NCI-H146 (cell line): ENCODE data around the gene SREBF2.
A peak's percentile ranks its signal among the peaks of the same experiment; 100 is the strongest.
"Not testable (repeated sequence)": the region's sequence is repeated elsewhere in the genome, so short reads cannot be mapped to it uniquely, and the experiment has no call there.

Experiments
- DNase-seq: peaks from one replicate; lab custom pipeline; 2025; lab: John Stamatoyannopoulos, UW

SREBF2 gene

GRCh38 chr22:41842996-41843970, 10.4 kb downstream of the SREBF2 start:
- no peak for DNase-seq

- no peak for DNase-seq
Measured at GRCh38 chr22:41844036-41844435, 11.1 kb downstream of the SREBF2 start.

DNA sequence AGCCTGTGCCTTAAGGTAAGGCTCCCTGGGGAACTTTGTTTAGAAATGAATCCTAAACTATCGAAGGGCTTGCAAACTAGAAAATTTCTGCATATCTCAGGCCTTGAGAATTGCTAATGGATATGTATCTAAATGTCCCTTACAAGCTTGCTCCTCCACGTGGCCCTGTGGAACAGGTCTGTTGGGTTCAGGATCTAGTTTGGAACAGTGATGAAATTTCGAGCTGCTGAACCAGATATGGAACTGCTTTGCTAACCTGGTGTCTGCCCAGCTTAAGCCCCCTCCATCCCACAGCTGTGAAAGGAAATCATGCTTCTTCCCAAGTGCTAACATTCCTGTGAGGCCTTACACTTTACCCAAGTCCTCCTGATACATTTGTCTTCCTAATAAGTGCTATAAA, 11.6 kb downstream of the SREBF2 start:
- DNase-seq = no peak

DNA sequence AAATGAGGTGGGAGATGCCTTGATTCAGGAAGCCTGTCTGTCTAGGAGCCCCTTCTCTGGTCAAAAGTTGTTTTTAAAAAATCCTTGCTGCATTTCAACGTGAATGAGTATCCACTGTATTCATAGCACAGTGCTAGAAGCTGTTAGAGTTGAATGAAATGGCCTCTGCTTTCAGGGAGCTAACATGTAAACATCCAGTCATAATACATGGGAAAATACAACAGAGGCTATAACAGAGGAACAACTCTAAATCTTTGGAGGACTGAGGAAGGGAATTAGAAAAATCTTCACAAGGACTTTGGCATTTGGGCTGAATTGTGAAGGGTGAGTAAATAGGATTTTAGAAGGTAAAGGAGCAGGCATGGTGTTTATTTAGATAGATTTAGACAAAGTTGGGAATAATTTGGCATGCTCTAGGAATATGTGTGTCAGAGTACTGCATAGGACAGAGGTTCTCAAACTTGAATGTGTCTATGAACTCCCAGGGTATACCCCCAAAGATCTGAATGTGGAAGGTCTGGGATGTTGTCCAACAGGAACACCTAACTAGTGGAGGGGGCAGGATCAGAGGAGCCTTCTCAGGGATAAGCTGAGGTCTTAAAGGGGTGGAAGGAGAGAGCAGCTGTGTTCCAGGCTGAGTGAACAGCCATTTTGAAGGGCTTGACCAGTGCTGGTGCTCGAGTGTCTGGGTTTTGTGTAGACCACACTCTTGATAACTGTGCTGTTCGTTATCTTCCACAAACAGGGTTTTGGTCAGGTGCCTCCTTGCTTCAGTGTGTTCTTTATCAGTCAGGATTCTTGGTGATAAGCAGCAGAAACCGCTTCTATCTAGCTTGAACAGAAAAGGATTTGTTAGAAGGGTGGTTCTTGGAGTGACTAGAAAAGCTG, 12.7 kb downstream of the SREBF2 start:
- DNase-seq = no peak

- no peak for DNase-seq
Measured at GRCh38 chr22:41846268-41846987, 13.5 kb downstream of the SREBF2 start.

GRCh38 chr22:41847300-41847699, 14.4 kb downstream of the SREBF2 start:
- DNase-seq = no peak

DNA sequence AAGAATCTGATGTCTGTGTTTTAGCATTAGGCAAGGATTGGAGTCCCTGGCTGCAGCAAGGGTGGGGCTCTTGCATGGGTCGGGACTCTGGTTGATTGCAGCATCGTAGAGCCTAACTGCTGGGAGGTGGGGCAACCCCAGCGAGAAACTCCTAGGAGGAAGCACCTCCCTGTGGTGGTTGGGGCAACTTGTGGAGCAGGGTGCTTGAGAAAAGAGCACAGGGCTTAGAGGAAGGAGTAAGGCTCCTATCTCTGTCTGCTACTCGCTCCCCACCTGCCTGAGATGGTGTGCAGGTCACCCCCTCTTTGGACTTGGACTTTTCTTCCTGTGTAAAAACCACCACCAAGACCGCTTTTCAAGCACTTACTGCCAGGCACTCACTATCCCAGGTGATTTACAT, 15.6 kb downstream of the SREBF2 start:
- no peak for DNase-seq

GRCh38 chr22:41856469-41856868, 23.6 kb downstream of the SREBF2 start:
- DNase-seq = no peak

- peak; percentile 39 for DNase-seq
Measured at GRCh38 chr22:41857155-41857859, 24.4 kb downstream of the SREBF2 start.

GRCh38 chr22:41857860-41858199, 24.9 kb downstream of the SREBF2 start:
- no peak for DNase-seq

GRCh38 chr22:41862160-41862529, 29.2 kb downstream of the SREBF2 start:
- no peak for DNase-seq

- no peak for DNase-seq
Measured at GRCh38 chr22:41862530-41863266, 29.8 kb downstream of the SREBF2 start.

GRCh38 chr22:41863472-41863871, 30.6 kb downstream of the SREBF2 start:
- DNase-seq = no peak

- DNase-seq = no peak
Measured at GRCh38 chr22:41868556-41868955, 35.7 kb downstream of the SREBF2 start.

GRCh38 chr22:41870081-41870480, 37.2 kb downstream of the SREBF2 start:
- not testable (repeated sequence) for DNase-seq

GRCh38 chr22:41870786-41871185, 37.9 kb downstream of the SREBF2 start:
- no peak for DNase-seq

- DNase-seq = no peak
Measured at GRCh38 chr22:41873391-41873790, 40.5 kb downstream of the SREBF2 start.

DNA sequence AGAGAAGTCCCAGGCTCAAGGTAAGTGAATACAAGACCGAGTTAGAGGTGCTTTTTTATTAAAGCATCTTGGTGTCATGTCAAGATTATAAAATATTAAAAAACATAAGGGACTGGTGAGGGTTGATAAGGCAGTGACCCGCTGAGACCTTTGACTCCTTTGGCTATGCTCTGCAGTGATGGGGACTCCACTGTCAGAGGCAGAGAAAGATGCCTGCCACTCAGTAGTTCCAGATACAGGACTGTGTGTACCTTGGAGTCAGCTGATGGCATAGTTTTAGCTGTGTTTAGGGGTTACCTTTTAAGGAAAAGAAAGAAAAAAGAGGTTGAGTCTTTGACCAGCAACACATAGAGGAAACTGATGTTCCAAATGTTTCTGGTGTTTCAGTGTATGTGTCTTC, 41.2 kb downstream of the SREBF2 start:
- no peak for DNase-seq

- DNase-seq = no peak
Measured at GRCh38 chr22:41875531-41876270, 42.8 kb downstream of the SREBF2 start.

DNA sequence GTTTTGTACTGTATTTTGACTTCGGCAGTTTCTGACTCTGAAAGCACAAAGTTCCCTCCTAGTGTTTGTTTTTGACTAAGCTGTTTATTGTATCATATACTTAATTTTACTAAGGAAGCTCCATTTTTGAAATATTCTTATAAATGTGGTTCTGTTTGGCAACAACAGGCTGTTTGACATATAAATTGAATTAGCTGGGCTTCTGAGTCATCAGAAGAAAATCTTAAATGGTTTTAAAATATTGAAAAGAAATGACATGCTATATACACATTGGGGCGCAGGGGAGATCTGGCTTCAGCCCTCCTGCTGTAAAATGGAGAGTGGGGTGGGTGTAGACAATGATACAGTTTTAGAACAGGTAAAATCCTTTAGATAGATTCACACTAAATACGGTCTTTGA, 43.4 kb downstream of the SREBF2 start:
- DNase-seq = no peak
